HL-60 (cell line): ENCODE results near the gene B3GNT8.

Experiments used
- DNase-seq, 2 experiments: peaks; one replicate each; pipeline ENCODE4 v3.0.0-alpha.2; 2010 to 2020; ENCODE audit warnings: low read depth in 1 of 2, low spot score in 1 of 2
- H3K27ac ChIP-seq: fragments of 250-450 bp; sonication (Bioruptor Pico); replicated peaks from 2 replicates; pipeline ENCODE4 v1.5.1; 2020; ENCODE audit warnings: mild to moderate bottlenecking, moderate library complexity
- H3K27me3 ChIP-seq: fragments of 250-450 bp; sonication (Bioruptor Pico); 2 replicates; pipeline ENCODE4 v1.5.1; 2021; ENCODE audit warnings: mild to moderate bottlenecking, moderate library complexity; ENCODE audit not compliant: insufficient read depth, poor library complexity, severe bottlenecking
- H3K4me3 ChIP-seq: replicated peaks from 2 replicates; pipeline ENCODE4 v1.5.1; 2011; ENCODE audit warnings: mild to moderate bottlenecking, control low read depth, low read length; ENCODE audit not compliant: insufficient read depth
- CTCF ChIP-seq: IDR thresholded peaks from one replicate; pipeline ENCODE4 v1.5.1; 2011; ENCODE audit warnings: low read length, control low read depth, inconsistent platforms; ENCODE audit not compliant: insufficient read depth
- GABPA ChIP-seq: IDR thresholded peaks from 2 replicates; pipeline ENCODE4 v1.6.1; 2012; ENCODE audit warnings: low read depth
- POLR2AphosphoS5 ChIP-seq: IDR thresholded peaks from 2 replicates; pipeline ENCODE4 v1.6.1; 2012; ENCODE audit warnings: low read depth
- REST ChIP-seq: IDR thresholded peaks from 2 replicates; pipeline ENCODE4 v1.6.1; 2012; ENCODE audit warnings: low read depth; ENCODE audit not compliant: insufficient replicate concordance
- SPI1 ChIP-seq: IDR thresholded peaks from 2 replicates; pipeline ENCODE4 v1.6.1; 2012; ENCODE audit warnings: low read depth, mild to moderate bottlenecking, borderline replicate concordance

The B3GNT8 gene

GRCh38 chr19:41399091-41399490, 28.1 kb downstream of the B3GNT8 start:
- Histone ChIP-seq H3K27ac (no peak overlapping the region; the same call in 1 of the 2 replicates), H3K27me3 (no peaks in the 10 kb centered on the region), H3K4me3 (peak overlapping the region; percentile 79)
- no peak for DNase-seq
- TF ChIP-seq SPI1 (no peak), GABPA (no peak), CTCF (no peak), REST (no peak), POLR2AphosphoS5 (no peak)

- H3K27ac ChIP-seq, result peak overlapping the region; percentile 98
- no peak for DNase-seq
- TF ChIP-seq CTCF, result no peak
- TF ChIP-seq REST, result no peak
- no peak for TF ChIP-seq SPI1
- no peak for TF ChIP-seq POLR2AphosphoS5
- no peak for TF ChIP-seq GABPA
- peak overlapping the region; percentile 79 for H3K4me3 ChIP-seq
- H3K27me3 ChIP-seq, result no peaks in the 10 kb centered on the region
These were observed 28.6 kb downstream of the B3GNT8 start for GRCh38 chr19:41398598-41398997.

- no peak for DNase-seq
- Histone ChIP-seq H3K27me3 (no peaks in the 10 kb centered on the region), H3K27ac (peak overlapping the region; percentile 98), H3K4me3 (peak overlapping the region; percentile 79)
- TF ChIP-seq SPI1 (no peak), GABPA (no peak), POLR2AphosphoS5 (no peak), REST (no peak), CTCF (no peak)
These were observed 29.1 kb downstream of the B3GNT8 start for GRCh38 chr19:41398050-41398418.
